HL-60 (cell line): ENCODE measurements around the gene CD40.

Experiments used
- GABPA ChIP-seq: IDR thresholded peaks from 2 replicates; pipeline ENCODE4 v1.6.1; 2012; ENCODE audit warnings: low read depth
- POLR2AphosphoS5 ChIP-seq: IDR thresholded peaks from 2 replicates; pipeline ENCODE4 v1.6.1; 2012; ENCODE audit warnings: low read depth
- TF ChIP-seq, protein P1 (sequence below): IDR thresholded peaks from one replicate; pipeline ENCODE4 v1.5.1; 2011; ENCODE audit warnings: low read length, control low read depth, inconsistent platforms; ENCODE audit not compliant: insufficient read depth
- TF ChIP-seq, protein P2 (sequence below): IDR thresholded peaks from 2 replicates; pipeline ENCODE4 v1.6.1; 2012; ENCODE audit warnings: low read depth; ENCODE audit not compliant: insufficient replicate concordance

DNA sequence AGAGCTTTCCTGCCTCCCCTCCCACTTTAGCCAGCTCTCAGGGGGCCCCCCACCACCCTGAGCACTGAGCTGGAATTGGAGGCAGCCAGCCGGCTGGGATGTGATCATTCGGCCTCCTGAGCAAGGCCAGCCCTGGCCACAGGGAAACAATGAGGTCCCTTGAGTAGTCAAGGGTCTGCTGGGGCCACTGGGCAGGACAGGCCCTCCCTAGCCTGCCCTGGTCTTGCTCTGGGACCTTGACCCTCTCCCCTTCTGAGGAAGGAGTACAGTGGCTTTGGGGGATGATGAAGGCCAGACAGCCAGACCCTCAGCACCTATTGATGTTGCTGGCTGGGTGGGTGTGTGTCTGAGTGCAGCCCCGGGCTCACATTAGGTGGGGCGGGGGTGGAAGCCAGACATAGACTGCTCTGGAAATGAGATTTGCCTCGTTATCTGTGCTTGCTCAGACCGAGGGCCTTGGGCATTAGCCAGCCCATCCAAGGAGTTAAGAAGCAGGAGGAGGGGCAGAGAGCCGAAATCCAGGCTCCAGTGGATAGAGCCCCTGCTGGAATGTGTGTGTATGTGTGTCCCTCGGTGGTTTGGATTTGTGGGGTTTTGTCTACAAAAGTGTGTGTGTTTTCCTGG is 21.3 kb downstream of the CD40 start:
- TF ChIP-seq, protein P1, sequence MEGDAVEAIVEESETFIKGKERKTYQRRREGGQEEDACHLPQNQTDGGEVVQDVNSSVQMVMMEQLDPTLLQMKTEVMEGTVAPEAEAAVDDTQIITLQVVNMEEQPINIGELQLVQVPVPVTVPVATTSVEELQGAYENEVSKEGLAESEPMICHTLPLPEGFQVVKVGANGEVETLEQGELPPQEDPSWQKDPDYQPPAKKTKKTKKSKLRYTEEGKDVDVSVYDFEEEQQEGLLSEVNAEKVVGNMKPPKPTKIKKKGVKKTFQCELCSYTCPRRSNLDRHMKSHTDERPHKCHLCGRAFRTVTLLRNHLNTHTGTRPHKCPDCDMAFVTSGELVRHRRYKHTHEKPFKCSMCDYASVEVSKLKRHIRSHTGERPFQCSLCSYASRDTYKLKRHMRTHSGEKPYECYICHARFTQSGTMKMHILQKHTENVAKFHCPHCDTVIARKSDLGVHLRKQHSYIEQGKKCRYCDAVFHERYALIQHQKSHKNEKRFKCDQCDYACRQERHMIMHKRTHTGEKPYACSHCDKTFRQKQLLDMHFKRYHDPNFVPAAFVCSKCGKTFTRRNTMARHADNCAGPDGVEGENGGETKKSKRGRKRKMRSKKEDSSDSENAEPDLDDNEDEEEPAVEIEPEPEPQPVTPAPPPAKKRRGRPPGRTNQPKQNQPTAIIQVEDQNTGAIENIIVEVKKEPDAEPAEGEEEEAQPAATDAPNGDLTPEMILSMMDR: no peak
- TF ChIP-seq POLR2AphosphoS5 (no peak), GABPA (no peak)
- TF ChIP-seq, protein P2, sequence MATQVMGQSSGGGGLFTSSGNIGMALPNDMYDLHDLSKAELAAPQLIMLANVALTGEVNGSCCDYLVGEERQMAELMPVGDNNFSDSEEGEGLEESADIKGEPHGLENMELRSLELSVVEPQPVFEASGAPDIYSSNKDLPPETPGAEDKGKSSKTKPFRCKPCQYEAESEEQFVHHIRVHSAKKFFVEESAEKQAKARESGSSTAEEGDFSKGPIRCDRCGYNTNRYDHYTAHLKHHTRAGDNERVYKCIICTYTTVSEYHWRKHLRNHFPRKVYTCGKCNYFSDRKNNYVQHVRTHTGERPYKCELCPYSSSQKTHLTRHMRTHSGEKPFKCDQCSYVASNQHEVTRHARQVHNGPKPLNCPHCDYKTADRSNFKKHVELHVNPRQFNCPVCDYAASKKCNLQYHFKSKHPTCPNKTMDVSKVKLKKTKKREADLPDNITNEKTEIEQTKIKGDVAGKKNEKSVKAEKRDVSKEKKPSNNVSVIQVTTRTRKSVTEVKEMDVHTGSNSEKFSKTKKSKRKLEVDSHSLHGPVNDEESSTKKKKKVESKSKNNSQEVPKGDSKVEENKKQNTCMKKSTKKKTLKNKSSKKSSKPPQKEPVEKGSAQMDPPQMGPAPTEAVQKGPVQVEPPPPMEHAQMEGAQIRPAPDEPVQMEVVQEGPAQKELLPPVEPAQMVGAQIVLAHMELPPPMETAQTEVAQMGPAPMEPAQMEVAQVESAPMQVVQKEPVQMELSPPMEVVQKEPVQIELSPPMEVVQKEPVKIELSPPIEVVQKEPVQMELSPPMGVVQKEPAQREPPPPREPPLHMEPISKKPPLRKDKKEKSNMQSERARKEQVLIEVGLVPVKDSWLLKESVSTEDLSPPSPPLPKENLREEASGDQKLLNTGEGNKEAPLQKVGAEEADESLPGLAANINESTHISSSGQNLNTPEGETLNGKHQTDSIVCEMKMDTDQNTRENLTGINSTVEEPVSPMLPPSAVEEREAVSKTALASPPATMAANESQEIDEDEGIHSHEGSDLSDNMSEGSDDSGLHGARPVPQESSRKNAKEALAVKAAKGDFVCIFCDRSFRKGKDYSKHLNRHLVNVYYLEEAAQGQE: no peak
